RPMI7951 (cell line): ENCODE results near the gene MICAL3. TPM values are rescaled to one million over a fixed set of nuclear protein-coding genes. Genes with fewer than 3 reads are reported as not detected.

Source experiments
- DNase-seq: peaks from one replicate; pipeline ENCODE4 v3.0.0-alpha.2; 2012; ENCODE audit warnings: low read depth
- total RNA-seq: library from RNA; depleted of rRNA; stranded (reverse); fragments of >200 nt; shearing (Covaris generic); gene quantifications from 2 replicates; pipeline ENCODE4 v1.2.3, GENCODE V29; 2014

The MICAL3 gene
- total RNA-seq, 1 experiment from 2014 or later = 16.0 TPM

DNA sequence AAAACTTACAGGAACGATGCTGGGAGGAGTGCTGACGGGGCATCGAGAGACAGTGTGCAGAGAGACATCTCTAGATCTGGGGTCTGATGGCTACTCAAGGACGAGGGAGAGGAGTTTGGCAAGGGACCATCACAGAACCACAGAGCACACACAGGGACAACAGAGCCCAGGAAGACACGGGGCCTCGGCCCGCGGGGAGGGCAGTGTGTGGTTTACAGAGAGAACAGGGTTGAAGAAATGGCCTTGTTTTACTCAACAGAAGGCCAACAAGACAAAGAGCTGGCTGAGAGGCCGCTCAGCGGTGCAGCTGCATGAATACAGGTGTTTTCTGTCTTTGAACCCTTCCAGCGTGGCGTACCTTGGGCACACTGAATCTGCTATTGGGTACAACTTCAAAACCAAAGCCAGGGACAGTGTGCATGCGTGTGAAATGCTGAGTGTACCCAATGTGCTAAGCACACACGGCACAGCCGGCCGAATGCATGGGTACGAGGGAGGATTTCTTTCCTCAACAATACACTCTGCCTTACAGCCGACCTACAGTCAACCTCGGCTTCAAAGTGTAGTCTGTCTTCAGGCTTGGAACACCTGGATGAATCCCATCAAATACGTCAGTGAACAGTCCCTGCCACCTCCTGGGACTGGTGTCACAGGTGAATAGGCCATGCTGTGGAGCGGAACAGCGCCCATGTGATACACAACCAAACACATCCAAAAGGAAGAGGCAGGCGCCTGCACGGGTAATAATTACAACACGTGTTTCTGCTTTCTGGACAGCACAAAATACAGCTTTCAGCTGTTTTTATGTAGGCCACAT is 229.4 kb downstream of the MICAL3 start:
- DNase-seq = no peak

DNA sequence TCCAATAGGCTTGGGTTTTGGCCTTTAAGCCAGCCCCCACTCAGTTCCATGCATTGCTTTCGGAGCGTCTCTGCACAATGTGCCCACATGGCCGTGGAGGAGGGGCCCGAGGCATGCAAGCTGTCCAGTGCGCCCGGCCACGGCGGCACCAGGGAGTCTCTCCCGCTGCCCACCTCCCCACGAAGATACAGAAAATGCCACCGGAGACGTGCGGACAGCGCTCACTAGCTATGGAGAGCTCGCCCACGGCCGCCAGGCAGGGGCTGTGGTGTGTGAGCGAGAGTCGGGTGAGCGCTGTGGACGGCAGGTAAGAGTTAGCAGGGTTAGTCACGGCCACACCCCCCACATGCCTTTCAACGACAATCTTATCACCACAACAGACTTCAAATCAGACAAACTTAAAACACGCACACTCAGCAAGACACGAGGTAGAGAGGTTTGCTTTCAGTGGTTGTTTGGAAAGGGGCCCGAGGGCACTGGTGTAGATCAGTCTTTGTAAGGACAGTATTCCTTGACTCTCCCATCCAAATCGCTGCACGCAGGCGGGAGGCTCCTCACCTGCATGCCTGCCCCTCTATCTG is 231.4 kb downstream of the MICAL3 start:
- no peak for DNase-seq

DNA sequence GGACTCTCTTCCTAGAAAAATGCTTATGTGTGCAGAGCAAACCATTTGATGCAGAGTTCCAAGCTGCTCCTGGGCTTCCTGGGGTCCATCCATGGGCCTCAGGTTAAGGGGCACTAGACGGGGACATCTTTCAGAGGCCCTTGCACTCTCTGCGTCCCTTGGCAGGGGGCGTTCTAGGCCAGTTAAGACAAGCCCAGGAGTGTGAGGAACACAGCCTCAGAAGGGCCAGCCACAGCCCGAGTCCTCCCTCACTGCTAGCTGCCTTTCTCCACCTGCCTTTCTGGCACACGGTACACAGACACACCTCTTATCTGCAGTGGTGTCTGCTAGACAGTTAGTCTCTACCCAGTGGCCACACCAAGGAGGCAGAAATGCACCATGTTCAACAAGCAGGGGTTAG is 232.1 kb downstream of the MICAL3 start:
- DNase-seq = no peak

- no peak for DNase-seq
Observed at GRCh38 chr22:17791196-17791595, 233.2 kb downstream of the MICAL3 start.

DNA sequence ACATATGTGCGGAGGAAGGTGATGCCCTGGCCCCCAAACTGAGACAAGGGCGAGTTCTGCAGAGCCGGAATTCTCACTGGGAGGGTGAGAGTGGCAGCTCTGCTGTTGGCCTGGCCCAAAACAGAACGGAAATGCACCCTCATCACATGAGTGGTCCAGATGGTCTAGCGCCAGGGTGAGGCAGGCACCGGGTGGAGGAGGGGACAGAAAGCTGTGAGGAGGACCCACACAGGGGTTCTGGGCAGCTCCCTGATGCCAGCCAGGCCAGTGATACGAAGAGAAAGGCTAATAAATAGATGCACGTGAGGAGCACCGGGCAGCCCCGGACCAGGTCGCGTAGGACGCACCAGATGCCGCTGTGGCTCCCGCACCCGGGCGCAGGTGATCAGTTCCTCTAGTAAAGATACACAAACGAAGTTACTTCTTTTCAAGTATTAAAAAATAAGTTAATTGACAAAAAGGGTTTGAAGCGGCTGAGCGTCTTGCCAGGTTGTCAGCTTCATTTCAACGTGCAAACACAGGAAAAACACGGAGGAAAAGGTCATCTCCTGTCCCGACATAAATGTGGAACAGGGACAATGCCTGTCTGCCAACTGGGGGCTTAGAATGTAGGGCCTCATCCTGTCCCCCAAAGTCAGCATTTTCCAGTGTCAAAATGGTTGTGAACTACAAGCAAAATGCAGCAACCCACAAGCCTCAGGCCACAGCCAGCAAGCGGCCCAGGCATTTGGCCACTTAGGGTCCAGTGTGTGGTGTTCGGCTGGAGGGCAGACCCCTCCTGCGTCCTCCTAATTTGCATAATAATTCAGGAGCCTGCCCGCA is 234.8 kb downstream of the MICAL3 start:
- DNase-seq = no peak

GRCh38 chr22:17788528-17789378 is 235.6 kb downstream of the MICAL3 start:
- DNase-seq = no peak

GRCh38 chr22:17787716-17788330 is 236.5 kb downstream of the MICAL3 start:
- no peak for DNase-seq

- no peak for DNase-seq
Observed at GRCh38 chr22:17787241-17787640, 237.1 kb downstream of the MICAL3 start.

DNA sequence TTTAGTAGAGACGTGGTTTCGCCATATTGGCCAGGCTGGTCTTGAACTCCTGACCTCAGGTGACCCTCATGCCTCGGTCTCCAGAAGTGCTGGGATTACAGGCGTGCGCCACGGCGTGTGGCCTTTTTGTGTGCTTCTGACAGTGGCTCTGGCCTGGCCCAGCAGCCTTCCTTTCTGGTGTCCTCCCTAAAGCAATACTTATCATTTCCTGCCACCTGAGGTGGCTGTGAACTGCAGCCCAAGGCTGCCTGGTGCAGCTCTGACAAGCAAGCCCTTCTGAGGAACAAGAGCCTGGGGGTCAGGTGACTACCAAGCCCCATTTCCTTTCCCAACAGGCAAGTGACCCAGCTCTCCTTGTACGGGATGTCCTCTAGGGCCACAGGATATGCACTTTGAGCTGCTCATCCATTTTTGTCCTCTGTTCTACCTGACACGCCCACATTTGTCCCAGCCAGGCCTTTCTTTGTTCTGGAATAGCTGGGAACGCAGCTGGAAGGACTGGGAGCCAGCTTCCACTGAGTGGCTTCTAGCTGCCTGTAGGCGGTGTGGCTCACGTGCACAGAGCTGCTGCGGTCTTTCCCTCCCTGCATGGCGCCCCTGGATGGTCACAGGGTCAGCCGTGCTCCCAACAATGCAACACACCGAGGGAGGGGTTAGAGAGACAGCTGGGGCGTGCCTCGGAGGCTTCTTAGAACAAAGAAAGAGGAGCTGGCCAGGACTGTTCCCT is 237.8 kb downstream of the MICAL3 start:
- peak; percentile 84 for DNase-seq

GRCh38 chr22:17785185-17786184 is 238.9 kb downstream of the MICAL3 start:
- DNase-seq = no peak

DNA sequence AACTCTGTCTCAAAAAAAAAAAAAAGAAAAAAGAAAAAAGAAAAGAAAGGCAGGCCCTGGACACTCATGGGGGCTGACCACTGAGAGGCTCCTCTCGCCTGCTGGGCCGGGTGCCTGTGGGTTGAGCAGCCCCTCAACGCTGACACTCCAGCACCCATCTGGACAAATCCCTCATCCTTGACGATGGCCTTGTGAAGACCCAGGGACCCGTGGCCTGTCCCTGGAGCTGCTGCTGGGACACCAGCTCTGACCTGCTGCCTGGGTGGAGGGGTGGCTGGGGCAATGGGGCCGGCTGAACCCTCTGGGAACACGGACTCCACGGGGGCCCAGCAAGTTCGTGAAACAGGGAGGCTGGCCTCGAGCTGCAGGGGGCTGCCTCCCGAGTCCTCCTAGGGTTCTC is 239.6 kb downstream of the MICAL3 start:
- no peak for DNase-seq

- DNase-seq = no peak
Observed at GRCh38 chr22:17783773-17784480, 240.4 kb downstream of the MICAL3 start.

DNA sequence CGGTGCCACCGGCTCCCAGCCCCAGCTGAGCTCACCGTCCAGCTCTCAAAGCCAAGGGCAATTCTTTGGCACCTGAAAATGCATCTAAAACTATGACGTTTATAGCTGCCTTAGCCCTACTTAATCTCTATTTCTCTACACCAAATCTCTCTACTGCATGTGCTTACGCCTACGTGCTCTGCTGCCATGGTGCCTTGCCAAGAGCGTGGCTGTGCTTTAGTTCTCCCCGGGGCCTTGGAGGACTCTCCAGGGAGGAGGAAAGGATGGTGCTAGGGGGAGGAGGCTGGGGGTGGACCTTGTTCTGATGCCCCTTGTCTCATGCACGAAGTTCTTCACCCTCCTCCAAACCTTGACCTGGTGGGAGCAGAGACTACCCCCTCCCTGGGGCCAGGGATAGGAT is 241.0 kb downstream of the MICAL3 start:
- DNase-seq = no peak

- DNase-seq = no peak
Observed at GRCh38 chr22:17782621-17783020, 241.7 kb downstream of the MICAL3 start.

- no peak for DNase-seq
Observed at GRCh38 chr22:17782158-17782557, 242.2 kb downstream of the MICAL3 start.

GRCh38 chr22:17781319-17782031 is 242.9 kb downstream of the MICAL3 start:
- DNase-seq = peak; percentile 92

DNA sequence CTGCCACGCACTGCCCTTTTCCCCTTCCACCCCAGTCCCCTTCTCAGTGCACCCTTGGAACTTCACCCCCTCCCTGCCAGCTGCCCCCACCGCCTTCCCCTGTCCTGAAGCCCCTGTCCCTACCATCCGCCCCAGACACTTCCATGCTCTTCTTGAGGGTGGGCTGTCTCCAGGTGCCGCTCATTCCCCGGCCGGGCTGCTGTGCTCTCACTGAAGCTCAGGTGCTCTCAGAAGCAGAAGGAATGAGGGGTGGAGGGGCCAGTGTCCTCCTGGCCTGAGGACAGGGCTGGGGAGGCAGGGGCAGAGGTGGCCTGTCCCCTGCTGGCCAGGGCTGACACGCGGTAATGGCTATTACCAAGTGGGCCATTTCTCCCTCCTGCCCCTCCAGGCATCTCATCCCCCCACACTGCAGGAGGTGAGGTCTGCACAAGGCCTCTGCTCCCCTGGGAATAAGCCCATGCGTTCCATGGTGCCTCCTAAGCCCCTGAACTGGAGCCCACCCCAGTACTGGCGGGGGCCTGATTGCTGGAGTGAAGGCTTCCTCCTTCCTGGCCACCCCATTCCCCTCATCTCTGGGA is 243.5 kb downstream of the MICAL3 start:
- DNase-seq = no peak
